ENCODE measurements around the gene GDF11. TPM values are rescaled to one million over a fixed set of nuclear protein-coding genes. Genes with fewer than 3 reads are reported as not detected.

The GDF11 gene
- total RNA-seq, 1 donor from 2014 or later = 10.7 TPM

DNA sequence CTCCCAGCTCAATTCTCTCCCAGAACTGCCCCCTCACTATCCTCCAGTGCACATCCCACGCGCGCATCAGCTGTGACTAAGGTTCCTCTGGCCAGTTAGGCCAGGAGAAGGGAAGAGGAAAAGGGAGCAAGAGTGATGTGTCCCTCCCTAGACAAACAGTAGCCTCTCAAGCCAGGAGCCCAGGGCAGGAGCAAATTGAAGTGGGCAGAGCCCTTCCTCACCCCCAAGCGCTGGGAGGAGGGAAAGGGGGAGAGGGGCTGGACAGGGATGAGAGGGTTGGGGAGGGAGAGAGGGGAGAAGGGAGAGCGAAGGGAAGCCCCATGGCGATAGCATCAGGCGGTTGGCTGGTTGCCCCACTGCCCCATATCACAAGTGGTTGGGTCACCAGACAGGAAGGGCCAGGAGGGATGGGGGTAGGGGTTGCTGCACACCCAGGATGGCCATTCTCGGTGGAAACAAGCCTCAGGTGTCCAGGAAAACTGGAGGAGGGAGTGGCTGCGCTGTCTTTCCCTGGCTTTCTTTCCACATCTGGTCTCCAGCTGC, 15.2 kb upstream of the GDF11 start:
- no peak for DNase-seq (ENCODE audit: low read depth)
- TF ChIP-seq, protein P1, sequence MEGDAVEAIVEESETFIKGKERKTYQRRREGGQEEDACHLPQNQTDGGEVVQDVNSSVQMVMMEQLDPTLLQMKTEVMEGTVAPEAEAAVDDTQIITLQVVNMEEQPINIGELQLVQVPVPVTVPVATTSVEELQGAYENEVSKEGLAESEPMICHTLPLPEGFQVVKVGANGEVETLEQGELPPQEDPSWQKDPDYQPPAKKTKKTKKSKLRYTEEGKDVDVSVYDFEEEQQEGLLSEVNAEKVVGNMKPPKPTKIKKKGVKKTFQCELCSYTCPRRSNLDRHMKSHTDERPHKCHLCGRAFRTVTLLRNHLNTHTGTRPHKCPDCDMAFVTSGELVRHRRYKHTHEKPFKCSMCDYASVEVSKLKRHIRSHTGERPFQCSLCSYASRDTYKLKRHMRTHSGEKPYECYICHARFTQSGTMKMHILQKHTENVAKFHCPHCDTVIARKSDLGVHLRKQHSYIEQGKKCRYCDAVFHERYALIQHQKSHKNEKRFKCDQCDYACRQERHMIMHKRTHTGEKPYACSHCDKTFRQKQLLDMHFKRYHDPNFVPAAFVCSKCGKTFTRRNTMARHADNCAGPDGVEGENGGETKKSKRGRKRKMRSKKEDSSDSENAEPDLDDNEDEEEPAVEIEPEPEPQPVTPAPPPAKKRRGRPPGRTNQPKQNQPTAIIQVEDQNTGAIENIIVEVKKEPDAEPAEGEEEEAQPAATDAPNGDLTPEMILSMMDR (IDR thresholded peaks at IDR 0.05; ENCODE audit: insufficient read depth, low read length, poor library complexity, severe bottlenecking) = no peak

DNA sequence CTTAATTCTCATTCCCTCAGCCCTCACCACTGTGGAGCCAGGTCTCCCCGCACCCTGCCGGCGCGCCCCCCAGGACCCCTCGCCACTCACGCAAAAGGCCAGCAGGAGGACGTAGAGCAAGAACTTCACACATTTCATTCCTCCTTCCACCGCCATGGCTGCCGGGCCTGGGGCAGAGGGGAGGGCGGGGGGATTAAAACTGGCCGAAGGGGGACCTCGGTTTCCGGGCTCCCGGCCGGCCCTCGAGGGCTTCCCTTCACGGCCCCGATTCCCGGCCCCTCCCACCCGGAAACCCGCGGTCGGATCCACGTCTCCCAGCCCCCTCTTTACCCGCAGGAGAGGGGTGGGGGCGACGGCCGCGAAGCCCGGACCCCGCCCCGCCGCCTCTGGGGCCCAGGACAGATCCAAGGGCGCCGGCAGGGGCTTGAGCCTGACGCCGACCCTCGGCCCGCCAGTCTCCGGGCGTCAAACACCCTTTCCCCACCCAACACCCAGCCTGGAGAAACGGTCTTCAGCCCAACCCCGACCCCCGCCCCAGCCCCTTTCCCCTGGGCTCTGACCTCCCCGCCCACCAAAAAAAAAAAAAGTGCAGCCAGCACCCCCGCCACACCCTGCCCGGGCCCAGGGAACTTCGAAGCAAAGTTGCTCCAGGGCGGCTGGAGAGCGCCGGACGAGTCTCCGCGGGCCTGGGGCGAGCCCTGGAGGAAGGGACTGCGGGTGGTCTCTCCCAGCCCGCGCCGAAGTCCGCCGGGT, 14.6 kb upstream of the GDF11 start:
- DNase-seq (ENCODE audit: low read depth) = no peak
- TF ChIP-seq, protein P1 (IDR thresholded peaks at IDR 0.05; ENCODE audit: insufficient read depth, low read length, poor library complexity, severe bottlenecking) = no peak
- peaks cover 2% of the 10 kb centered on the region for H3K36me3 ChIP-seq (ENCODE audit: control insufficient read depth, insufficient read depth, low read length)
- no peaks in the 10 kb centered on the region for H3K27me3 ChIP-seq (ENCODE audit: control insufficient read depth, insufficient read depth, low read length)
- peak overlapping the region; percentile 85 for H3K4me3 ChIP-seq (ENCODE audit: low read depth, low read length)

More for the DNA sequence above, 15.2 kb upstream of the GDF11 start:
- Histone ChIP-seq H3K36me3 (ENCODE audit: control insufficient read depth, insufficient read depth, low read length) (peaks cover 2% of the 10 kb centered on the region), H3K4me3 (ENCODE audit: low read depth, low read length) (peak overlapping the region; percentile 85), H3K27me3 (ENCODE audit: control insufficient read depth, insufficient read depth, low read length) (no peaks in the 10 kb centered on the region)

DNA sequence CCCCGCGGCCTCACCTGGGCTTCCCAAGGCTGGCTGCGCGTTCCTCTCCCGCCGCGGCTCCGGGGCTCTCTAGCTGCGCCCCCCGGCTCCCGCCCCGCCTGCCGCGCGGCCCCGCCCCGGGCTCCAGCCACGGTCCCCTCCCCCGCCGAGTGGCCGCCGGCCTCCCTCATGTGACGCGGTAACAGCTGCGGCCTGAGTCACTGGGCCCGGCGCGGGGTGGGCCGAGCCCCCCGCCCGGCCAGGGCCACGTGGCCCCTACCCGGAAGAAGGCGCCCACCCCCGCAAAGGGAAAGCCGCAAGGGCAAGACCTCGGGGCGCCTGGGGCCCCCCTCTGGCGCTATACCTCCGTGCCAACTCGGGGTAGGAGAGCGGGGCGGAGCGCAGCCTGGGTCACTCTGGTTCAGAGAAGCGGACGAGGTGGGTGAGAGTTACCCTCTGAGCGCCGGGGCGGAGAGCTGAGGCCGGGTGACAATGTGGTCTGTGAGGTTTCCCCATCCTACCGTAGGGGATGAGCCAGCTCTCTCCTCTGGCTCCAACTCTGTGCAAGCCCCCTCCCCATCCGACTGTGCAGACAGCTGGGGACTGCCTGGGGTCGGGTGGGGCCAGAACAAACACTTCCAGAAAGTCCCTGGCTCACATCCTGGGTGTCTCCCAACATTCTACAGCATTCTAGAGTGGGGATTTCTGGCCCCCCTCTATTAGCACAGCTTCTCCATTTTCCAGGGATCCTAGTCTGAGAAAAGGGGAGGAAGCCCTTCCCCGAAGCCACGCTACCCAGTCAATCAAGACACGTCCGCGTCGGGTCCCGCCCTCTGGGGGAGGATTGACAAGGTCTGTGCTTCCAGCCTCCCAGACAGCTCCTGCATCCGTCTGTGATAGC, 13.7 kb upstream of the GDF11 start, which contains the start of gene CD63:
CD63 (minus strand) TSS at position 71 of the 880 bp plus-strand sequence. CDS start 668 bp downstream, outside the sequence.
- no peak for DNase-seq (ENCODE audit: low read depth)
- peak within 1 kb of the TSS; percentile 85 for H3K4me3 ChIP-seq (ENCODE audit: low read depth, low read length)
- H3K36me3 ChIP-seq (ENCODE audit: control insufficient read depth, insufficient read depth, low read length) = peaks cover 1% of the 10 kb centered on the region
- TF ChIP-seq, protein P1 (IDR thresholded peaks at IDR 0.05; ENCODE audit: insufficient read depth, low read length, poor library complexity, severe bottlenecking) = no peak
- no peaks in the 10 kb centered on the region for H3K27me3 ChIP-seq (ENCODE audit: control insufficient read depth, insufficient read depth, low read length)

DNA sequence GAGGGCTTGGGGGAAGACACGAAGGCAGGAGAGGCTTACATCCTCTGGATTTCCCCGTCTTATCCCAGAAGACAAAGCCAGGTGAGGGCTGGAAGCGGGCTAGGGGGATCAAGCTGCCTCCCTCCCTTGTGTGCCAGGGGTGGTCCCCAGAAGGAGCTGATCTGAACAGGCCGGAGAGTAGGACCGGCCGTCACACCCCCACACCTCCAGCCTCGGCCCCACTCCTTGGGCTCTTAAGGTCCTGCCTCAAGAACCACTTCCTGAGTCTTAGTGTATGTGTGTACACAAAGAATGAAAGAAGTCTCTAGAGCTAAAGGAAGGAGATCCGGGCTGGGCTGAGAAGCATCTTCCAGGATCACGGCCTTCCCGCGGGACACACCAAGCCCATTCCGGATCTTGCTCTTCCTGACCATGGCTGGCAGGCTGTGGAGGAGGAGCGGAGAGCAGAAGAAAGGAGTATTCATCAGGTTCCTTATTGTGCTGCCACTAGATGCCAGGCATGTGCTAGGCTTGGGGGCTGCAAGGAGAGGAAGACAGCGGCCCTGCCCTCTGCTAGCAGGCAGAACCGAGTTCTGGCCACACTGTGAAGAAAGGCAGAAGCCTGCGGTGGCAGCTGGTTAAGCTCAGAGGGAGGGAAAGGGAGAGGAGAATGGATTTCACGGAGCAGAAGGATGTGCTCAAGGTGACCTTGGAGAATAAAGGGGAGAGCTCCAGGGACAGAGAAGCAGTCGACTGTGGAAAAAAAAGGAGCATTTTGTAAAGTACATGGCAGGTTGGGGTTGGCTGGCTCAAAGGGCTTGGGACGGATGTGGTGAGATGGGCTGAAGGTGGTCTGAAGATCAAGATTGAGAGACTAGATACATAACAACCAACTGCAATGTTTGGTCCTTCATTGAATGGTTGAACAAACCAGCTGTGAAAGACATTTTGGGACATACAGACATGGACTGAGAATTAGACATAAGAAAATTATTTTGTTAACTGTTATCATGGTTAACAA, 12.8 kb upstream of the GDF11 start:
- peak overlapping the region; percentile 85 for H3K4me3 ChIP-seq (ENCODE audit: low read depth, low read length)
- no peak for DNase-seq (ENCODE audit: low read depth)
- no peaks in the 10 kb centered on the region for H3K36me3 ChIP-seq (ENCODE audit: control insufficient read depth, insufficient read depth, low read length)

More for the DNA sequence above, 12.8 kb upstream of the GDF11 start:
- no peaks in the 10 kb centered on the region for H3K27me3 ChIP-seq (ENCODE audit: control insufficient read depth, insufficient read depth, low read length)
- TF ChIP-seq, protein P1 (IDR thresholded peaks at IDR 0.05; ENCODE audit: insufficient read depth, low read length, poor library complexity, severe bottlenecking) = peak; percentile 17

All from kidney epithelial cell (primary cell).